Progenitor cell of endocrine pancreas (in vitro differentiated cells): Measurements from ENCODE around the gene PAX3. TPM values are rescaled to one million over a fixed set of nuclear protein-coding genes. Genes with fewer than 3 reads are reported as not detected.

Experiments used
- DNase-seq: peaks from one replicate; pipeline ENCODE4 v3.0.0; 2021; ENCODE audit warnings: low spot score; ENCODE audit not compliant: unreplicated experiment
- H3K27ac Mint-ChIP-seq: 2 replicates; pipeline ENCODE4 v1.8.0; 2021; ENCODE audit warnings: mild to moderate bottlenecking, moderate library complexity, mixed read lengths
- H3K27me3 Mint-ChIP-seq: 2 replicates; pipeline ENCODE4 v1.8.0; 2021; ENCODE audit warnings: mixed read lengths
- H3K36me3 Mint-ChIP-seq: 2 replicates; pipeline ENCODE4 v1.8.0; 2022; ENCODE audit warnings: mixed read lengths; ENCODE audit not compliant: insufficient read depth
- H3K4me1 Mint-ChIP-seq: 2 replicates; pipeline ENCODE4 v1.8.0; 2021; ENCODE audit warnings: low read depth, mixed read lengths
- H3K4me3 Mint-ChIP-seq: 2 replicates; pipeline ENCODE4 v1.8.0; 2021; ENCODE audit warnings: low read depth, mild to moderate bottlenecking, moderate library complexity, mixed read lengths
- H3K9me3 Mint-ChIP-seq: 2 replicates; pipeline ENCODE4 v1.8.0; 2021; ENCODE audit warnings: low read depth, mixed read lengths
- total RNA-seq: library from RNA; stranded (reverse); gene quantifications from 2 replicates; pipeline ENCODE4 v1.2.1, GENCODE V29; 2021
- TF ChIP-seq, protein P1 (sequence below): fragments of 200-600 bp; sonication (generic); IDR thresholded peaks from one replicate; pipeline ENCODE4 v1.5.0; 2021; ENCODE audit warnings: antibody characterized with exemption, mild to moderate bottlenecking; ENCODE audit not compliant: unreplicated experiment

Gene PAX3
- total RNA-seq, 1 donor from 2014 or later, result not detected

DNA sequence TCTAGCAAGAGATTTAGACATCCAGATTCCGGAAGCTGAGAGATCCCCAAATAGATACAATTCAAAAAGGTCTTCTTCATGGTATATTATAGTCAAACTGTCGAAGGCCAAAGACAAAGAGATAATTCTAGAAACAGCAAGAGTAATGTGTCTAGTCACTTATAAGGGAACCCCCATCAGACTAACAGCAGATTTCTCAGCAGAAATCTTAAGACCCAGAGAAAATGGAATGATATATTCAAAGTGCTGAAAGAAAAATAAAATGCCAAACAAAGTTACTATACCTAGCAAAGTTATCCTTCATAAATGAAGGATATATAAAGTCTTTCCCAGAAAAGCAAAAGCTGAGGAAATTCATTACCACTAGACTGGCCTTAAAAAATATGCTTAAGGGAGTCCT is 36.1 kb upstream of the PAX3 start:
- TF ChIP-seq, protein P1, sequence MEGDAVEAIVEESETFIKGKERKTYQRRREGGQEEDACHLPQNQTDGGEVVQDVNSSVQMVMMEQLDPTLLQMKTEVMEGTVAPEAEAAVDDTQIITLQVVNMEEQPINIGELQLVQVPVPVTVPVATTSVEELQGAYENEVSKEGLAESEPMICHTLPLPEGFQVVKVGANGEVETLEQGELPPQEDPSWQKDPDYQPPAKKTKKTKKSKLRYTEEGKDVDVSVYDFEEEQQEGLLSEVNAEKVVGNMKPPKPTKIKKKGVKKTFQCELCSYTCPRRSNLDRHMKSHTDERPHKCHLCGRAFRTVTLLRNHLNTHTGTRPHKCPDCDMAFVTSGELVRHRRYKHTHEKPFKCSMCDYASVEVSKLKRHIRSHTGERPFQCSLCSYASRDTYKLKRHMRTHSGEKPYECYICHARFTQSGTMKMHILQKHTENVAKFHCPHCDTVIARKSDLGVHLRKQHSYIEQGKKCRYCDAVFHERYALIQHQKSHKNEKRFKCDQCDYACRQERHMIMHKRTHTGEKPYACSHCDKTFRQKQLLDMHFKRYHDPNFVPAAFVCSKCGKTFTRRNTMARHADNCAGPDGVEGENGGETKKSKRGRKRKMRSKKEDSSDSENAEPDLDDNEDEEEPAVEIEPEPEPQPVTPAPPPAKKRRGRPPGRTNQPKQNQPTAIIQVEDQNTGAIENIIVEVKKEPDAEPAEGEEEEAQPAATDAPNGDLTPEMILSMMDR, result no peak
- Mint-ChIP-seq H3K36me3 (no peaks in the 10 kb centered on the region), H3K4me1 (no peaks in the 10 kb centered on the region), H3K27me3 (peaks cover 2% of the 10 kb centered on the region), H3K27ac (no peak overlapping the region), H3K9me3 (peaks cover 13% of the 10 kb centered on the region), H3K4me3 (no peak overlapping the region)
- no peak for DNase-seq

DNA sequence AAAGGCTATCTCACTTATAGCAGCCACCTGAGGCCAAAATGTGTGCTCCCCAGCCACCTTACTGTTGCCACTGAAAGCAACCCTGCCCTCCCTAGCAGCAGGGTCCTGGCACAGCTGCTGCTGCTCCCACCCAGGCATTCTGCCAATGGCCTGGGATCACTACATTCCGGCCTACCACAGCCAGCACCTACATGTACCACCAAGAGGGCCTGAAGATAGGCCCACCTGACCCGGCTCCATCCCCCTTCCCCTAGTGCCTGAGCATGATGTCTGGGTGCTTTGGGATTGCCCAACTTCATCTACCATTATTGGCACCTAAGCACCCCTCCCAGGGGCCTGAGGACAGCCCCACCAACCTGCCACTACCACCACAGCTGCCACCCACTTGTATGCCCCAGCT is 34.6 kb upstream of the PAX3 start:
- H3K27me3 Mint-ChIP-seq, result peaks cover 6% of the 10 kb centered on the region
- H3K27ac Mint-ChIP-seq, result no peak overlapping the region
- no peak for DNase-seq
- H3K36me3 Mint-ChIP-seq, result no peaks in the 10 kb centered on the region
- H3K4me3 Mint-ChIP-seq, result no peak overlapping the region
- TF ChIP-seq, protein P1, result no peak
- H3K9me3 Mint-ChIP-seq, result peaks cover 13% of the 10 kb centered on the region
- H3K4me1 Mint-ChIP-seq, result no peaks in the 10 kb centered on the region

DNA sequence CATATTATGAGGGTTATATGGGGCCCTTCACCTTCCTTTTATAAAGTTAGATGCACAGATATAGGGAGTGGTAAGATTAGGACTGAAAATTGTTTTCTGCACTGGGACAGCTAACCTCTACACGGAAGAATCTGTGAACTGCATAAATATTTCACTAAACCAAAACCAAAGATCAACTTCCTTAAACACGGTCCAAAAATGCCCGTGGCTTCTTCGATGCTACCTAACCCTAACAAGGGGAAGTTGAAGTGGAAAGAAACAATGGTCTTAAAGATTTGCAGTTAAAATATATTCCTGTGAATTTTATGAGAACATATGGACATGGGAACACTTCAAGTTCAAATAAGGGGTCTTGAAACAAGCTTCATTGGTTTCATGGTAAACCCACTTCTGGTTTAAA is 33.3 kb upstream of the PAX3 start:
- Mint-ChIP-seq H3K9me3 (peaks cover 13% of the 10 kb centered on the region), H3K36me3 (no peaks in the 10 kb centered on the region)

DNA sequence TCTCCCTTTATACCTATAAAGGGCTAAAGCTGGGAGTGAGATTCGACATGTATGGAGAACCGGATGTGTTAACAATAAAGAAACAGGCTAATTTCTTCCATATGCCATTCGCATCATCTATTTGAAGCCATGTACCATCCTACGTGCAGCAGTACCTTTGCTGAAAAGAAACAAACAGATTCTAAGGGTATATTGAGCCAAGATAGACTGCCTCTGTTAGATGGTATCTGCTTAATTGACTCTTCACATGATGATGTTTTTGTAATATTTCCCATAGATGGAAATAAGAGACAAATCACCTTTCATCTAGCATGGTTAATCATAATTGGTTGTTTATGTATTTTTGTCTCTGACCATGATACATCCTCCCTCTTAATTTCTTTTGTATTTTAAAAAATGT is 32.1 kb upstream of the PAX3 start:
- TF ChIP-seq, protein P1, result no peak
- Mint-ChIP-seq H3K4me3 (no peak overlapping the region), H3K4me1 (no peaks in the 10 kb centered on the region), H3K27me3 (peaks cover 18% of the 10 kb centered on the region), H3K27ac (no peak overlapping the region), H3K36me3 (no peaks in the 10 kb centered on the region), H3K9me3 (peaks cover 13% of the 10 kb centered on the region)
- no peak for DNase-seq

More for the DNA sequence above, 33.3 kb upstream of the PAX3 start:
- Mint-ChIP-seq H3K4me3 (no peak overlapping the region), H3K27me3 (peaks cover 6% of the 10 kb centered on the region), H3K4me1 (no peaks in the 10 kb centered on the region), H3K27ac (no peak overlapping the region)
- DNase-seq, result no peak
- TF ChIP-seq, protein P1, result no peak

DNA sequence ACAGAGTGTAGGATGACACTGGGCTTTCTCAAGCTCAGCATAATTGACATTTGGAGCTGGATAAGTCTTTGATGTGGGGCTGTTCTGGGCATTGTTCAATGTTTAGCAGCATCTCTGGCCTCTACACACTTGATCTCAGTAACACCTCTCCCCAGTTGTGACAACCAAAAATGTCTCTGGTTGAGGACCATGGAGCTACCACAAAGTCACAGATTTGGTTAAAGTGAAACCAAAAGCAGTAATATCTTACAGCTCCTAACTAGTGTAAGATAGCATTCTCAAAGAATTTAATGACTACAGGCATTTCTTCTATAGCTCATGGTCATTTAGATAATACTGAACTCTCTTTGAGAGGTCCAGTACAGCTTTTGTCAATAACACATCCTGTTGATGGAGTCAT is 23.4 kb upstream of the PAX3 start:
- H3K4me1 Mint-ChIP-seq, result peaks cover 7% of the 10 kb centered on the region

More for the DNA sequence above, 23.4 kb upstream of the PAX3 start:
- Mint-ChIP-seq H3K9me3 (no peaks in the 10 kb centered on the region), H3K4me3 (no peak overlapping the region), H3K27me3 (peaks cover 77% of the 10 kb centered on the region), H3K36me3 (no peaks in the 10 kb centered on the region), H3K27ac (no peak overlapping the region)
- TF ChIP-seq, protein P1, result no peak
- no peak for DNase-seq
